ENCODE results near the gene STEAP3. TPM values are rescaled to one million over a fixed set of nuclear protein-coding genes. Genes with fewer than 3 reads are reported as not detected.

The STEAP3 gene
- total RNA-seq, 1 donor from 2014 or later, result under 0.01 TPM

Other genes starting within 250 kb of the STEAP3 start
- gene C1QL2, start 65.1 kb upstream of the STEAP3 start, total RNA-seq, result 0.41 TPM
- 11.0 TPM for gene C2orf76, start 143.0 kb downstream of the STEAP3 start, total RNA-seq
- 31.8 TPM for gene DBI, start 143.1 kb downstream of the STEAP3 start, total RNA-seq
- gene TMEM37, start 208.0 kb downstream of the STEAP3 start, total RNA-seq, result not detected